ENCODE data around the gene GPX3.

Gene GPX3

GRCh38 chr5:151014680-151015343, 5.6 kb upstream of the GPX3 start:
- no peak for DNase-seq

DNA sequence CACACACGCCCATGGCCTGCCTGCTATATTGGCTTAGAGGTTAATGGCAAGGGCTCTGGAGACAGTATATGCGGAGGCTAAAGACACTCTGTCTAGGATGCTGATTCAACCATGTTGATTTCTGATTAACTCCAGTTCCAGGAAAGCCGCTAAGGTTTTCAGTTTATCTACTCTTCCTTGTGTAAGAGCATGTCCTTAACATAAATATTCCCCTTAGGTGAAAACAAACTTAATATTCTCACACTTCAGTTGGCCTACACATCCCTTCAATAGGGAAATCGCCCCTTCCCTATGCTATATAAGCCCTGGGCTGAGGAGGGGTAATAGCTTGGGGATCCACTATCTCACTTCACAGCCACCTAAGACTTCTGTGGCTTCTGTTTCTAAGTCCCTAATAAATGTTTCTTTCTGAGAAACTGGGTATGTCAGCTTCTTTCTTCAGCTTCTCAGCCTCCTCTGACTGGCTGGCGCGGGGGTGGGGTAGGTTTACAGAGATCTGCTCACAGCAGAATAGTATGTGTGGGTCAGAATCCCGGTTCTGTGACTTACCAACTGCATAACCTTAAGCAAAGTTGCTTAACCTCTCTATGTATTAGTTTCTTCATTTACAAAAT, 4.3 kb upstream of the GPX3 start:
- DNase-seq = no peak

DNA sequence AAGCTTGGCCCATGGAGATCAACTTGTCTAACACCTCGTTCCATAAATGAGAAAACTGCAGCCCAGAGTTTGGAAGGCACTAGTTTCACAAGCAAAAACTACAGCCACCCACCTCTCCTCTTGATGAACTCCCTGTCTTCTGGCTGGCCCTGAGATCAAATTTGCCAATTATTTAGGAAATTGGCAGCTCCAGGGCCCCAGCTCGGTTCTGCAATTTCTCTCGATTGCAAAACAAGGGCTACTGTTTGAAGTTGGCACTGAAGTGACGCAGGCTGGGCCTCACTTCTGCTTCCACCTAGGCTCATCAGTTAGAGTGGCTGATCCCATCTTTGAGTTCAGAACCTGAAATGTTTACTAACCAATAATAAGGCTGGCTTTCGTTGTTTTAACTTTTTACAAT, 3.7 kb upstream of the GPX3 start:
- DNase-seq = no peak

DNA sequence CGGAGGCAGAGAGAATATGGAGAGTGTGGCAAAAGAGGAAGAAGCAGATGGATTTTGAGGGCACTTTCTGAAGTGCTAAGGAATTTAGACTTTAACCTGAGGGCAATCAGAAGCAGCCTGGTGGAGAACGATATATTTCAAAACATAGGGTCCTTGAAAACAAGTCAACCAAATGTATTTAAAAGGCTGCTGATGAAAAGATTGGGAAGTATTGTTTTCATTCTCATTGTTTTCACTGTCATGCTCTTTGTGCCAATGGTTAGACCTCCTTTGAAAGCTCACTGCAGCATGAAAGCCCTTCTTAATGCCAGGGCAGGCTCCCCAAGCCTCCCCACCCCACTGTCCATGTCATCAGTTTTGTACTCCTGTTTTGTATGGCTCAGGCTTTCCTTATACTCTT, 2.5 kb upstream of the GPX3 start:
- no peak for DNase-seq

DNA sequence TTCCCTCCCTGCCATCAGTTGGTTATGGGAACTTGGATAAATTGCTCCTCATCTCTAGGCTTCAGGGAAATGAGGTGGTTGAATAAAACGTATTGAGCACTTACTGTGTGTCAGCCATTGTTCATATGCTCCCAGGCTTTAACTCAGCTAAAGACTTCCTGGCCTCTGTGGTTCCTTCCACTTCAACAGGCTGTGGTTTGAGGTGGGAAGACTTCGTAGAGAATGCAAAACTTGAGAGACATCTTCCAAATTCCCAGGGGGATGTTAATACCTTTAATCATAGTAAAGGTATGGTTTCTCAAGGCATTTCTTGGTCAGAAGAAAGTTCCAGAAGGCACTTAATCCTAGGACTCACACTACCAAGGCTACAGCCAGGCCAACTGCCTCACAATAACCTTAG, 1.5 kb upstream of the GPX3 start:
- DNase-seq = no peak

DNA sequence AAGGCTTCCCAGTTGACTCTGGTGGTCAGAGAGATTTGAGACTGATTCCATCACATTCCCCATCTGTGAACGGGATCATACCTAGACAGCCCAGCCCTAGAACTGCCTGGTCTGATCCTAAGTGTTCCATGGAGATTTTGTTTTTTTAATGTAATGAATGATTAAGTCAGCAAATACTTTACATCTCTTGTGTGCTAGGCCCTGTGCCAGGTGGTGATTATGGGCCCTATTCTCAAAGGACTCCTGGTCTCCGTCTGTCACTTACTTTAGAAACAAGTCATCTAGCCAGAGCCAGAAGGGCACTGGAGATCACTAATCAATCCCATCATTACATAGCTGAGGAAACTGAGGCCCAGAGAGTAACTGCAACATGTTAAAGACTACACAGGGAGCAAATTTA, 1.1 kb upstream of the GPX3 start:
- DNase-seq = no peak

DNA sequence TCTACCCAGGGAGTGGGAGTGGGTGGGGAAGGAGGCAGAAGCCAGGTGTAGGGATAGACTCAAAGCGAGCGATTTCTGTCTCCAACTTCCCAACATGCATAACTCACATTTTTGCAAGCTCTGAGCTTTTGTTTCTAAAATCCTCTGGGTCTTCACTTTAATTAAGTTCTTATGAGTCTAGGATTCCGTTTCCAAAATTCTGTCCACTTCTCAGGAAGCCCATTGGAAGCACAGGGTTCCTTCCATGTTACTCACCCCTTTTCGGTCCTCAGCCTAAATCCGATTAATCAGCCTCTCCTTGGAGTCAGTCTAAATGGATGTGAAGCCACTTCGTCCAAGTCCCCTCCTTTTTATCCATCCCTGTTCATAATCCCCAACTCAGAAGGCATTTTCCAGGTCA, 1.4 kb downstream of the GPX3 start:
- no peak for DNase-seq

DNA sequence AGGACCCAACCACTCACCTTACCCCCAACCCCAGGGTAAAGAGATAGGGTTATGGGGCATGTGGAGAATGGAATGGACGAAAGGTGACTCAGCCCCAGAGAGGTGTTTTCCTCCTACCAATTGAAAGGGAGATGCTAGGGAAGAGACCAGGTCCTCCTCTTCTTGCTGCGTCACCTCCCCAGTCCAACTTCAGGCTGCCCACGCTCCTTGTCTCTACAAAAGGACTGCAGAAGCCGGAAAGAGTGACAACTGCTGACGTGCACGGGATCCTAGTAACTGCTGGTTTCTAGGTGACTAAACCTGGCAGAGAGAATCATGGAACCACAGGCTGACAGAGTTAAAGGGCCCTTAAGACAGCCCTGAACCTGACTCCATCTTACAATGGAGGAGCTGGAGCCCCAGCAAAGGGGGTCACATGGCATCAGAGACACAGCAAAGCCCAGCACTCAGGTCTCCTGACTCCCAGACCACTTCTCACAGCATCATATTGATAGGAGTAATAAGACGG, 2.2 kb downstream of the GPX3 start:
- no peak for DNase-seq

GRCh38 chr5:151023047-151023615, 2.7 kb downstream of the GPX3 start:
- no peak for DNase-seq

- DNase-seq = no peak
These were observed 3.3 kb downstream of the GPX3 start for GRCh38 chr5:151023651-151024050.

GRCh38 chr5:151024440-151025249, 4.3 kb downstream of the GPX3 start:
- DNase-seq = no peak

- no peak for DNase-seq
These were observed 4.8 kb downstream of the GPX3 start for GRCh38 chr5:151025250-151025606.

DNA sequence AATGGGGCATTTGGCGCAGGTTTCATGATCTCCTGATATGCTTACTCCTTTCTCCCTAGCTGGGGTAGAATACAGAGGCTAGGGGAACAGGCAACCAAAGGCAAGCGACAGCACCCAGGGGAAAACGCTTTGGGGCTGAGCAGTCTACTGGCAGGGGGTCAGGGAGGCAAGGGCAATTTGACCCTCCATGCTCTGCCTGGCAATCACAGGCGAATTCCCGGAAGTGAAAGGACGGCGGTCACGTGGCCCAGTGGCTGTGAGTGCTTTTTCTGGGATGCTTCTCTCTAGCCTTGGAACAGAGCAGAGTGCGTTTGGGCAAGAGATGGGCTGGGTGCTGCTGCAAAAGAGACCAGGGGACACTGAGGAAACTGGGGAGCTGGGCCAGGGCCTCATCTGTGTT, 5.7 kb downstream of the GPX3 start:
- no peak for DNase-seq

DNA sequence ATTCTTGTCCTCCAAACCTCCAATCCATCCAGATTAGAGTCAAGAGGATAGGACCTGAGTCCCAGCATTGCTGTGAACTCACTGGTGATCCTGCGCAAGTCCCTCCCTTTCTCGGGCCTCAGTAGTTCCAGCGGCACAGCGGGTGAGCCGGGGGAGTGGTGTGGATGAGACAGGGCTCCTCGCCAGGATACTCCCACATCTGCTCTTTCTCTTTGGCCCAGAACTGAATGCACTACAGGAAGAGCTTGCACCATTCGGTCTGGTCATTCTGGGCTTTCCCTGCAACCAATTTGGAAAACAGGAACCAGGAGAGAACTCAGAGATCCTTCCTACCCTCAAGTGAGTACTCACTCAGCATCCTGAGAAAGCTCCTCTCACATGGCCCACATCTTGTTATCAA, 6.3 kb downstream of the GPX3 start:
- no peak for DNase-seq

- DNase-seq = no peak
These were observed 7.6 kb downstream of the GPX3 start for GRCh38 chr5:151027961-151028479.

- DNase-seq = no peak
These were observed 8.3 kb downstream of the GPX3 start for GRCh38 chr5:151028717-151029116.

DNA sequence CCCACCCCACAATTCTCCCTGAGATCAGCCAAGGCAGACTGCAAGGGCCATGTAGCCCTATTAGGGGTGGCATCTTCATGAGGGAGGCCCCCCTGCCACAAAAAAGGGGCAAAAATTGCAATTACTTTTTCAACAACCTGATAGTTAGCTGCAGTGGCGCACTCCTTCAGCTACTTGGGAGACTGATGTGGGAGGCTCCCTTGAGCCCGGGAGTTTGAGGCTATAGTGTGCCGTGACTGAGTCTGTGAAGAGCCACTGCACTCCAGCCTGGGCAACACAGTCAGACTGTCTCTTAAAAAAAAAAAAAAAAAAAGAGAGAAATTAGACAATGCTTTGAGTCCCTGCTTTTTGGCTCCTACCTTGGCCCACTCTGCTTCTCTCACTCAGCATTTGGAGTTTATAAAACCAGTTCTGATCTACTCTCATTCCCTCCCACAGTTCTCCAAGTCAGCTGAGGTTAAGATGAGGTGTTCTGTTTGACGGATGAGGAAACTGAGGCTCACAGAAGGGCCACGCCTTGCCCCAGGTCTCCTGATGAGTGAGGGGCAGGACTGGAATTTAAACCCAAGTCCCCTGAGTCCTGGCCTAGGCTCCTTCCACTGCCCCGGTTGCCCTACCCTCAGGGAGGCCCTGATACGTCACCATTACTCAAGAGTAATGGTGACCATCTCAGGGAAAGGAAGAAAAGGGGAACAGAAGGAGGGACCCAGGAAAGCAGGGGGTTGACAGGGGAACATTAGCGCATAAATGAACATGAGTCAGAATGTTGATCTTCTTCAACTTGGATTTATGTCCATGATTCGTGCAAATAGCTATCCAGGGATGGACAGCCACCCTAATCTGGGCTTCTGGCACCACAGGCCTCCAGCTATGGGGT, 9.0 kb downstream of the GPX3 start:
- DNase-seq = no peak

- DNase-seq = no peak
These were observed 9.6 kb downstream of the GPX3 start for GRCh38 chr5:151030056-151030336.

- DNase-seq = no peak
These were observed 10.0 kb downstream of the GPX3 start for GRCh38 chr5:151030379-151030778.

GRCh38 chr5:151031554-151031953, 11.2 kb downstream of the GPX3 start:
- no peak for DNase-seq

- no peak for DNase-seq
These were observed 13.0 kb downstream of the GPX3 start for GRCh38 chr5:151033217-151033934.

Data from activated T-cell treated with anti-CD3 and anti-CD28 coated beads for 4 hours (primary cell).